SK-N-MC (cell line): ENCODE results near the gene RANBP17.
"Not testable (repeated sequence)": the region's sequence is repeated elsewhere in the genome, so short reads cannot be mapped to it uniquely, and the experiment has no call there.

ENCODE experiments used
- EZH2 ChIP-seq: fragments of 200-600 bp; sonication (generic); IDR thresholded peaks from one replicate; pipeline ENCODE4 v1.6.1; 2017; ENCODE audit warnings: antibody characterized with exemption
- FOXP2 ChIP-seq: optimal IDR thresholded peaks from 2 replicates; pipeline ENCODE3; 2011; ENCODE audit warnings: mild to moderate bottlenecking, moderate library complexity; ENCODE audit not compliant: insufficient read depth; ENCODE audit errors: extremely low read length, control extremely low read depth
- POLR2AphosphoS5 ChIP-seq: IDR thresholded peaks from 2 replicates; pipeline ENCODE4 v1.6.1; 2012; ENCODE audit warnings: mild to moderate bottlenecking, low read depth, low read length, borderline replicate concordance

GRCh38 chr5:171174960-171175359 lies 313.1 kb downstream of the RANBP17 start:
- TF ChIP-seq POLR2AphosphoS5, EZH2, FOXP2: not testable (repeated sequence)
